GM19328 (cell line): ENCODE measurements around the gene GAS6.

Experiments
- ATAC-seq: cut with Tn5 transposase; IDR thresholded peaks from one replicate; pipeline ENCODE4 v1.9.1; 2021; ENCODE audit warnings: mild to moderate bottlenecking, moderate library complexity; ENCODE audit not compliant: unreplicated experiment

Gene GAS6

DNA sequence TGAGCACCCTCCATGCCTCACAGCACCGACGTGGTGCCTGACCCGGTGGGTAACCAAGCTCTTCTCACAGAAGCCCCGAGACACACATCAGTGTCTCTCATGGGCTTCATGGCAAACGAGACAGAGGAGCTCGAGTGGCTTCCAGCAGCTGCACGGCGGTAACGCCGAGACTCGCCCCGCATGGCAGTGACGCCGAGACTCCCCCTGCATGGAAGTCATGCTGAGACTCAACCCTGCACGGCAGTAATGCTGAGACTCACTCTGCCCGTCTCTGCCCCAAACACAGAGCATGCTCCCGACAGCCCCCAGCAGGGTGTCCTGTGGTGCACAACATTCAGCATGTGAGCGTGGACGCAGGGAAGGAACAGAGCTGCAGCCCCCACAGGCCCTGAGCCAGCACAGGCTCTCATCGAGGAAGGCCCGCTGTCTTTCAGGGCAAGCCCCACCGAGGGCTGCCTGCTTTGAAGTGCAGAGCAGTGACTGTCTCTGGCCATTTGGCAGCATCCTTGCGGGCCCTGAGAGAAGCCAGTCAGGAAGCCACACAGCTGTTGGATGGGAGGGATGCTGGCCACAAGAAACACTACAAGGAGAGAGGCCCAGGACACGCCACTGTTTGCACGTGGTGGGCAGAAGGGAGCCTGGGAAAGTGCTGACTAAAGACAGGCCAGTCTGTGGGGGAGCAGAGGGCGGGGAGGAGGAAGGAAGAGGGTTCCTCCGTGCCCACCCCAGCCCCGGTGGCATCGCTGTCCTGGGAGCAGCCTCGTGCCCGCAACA is 9.5 kb downstream of the GAS6 start:
- no peak for ATAC-seq

DNA sequence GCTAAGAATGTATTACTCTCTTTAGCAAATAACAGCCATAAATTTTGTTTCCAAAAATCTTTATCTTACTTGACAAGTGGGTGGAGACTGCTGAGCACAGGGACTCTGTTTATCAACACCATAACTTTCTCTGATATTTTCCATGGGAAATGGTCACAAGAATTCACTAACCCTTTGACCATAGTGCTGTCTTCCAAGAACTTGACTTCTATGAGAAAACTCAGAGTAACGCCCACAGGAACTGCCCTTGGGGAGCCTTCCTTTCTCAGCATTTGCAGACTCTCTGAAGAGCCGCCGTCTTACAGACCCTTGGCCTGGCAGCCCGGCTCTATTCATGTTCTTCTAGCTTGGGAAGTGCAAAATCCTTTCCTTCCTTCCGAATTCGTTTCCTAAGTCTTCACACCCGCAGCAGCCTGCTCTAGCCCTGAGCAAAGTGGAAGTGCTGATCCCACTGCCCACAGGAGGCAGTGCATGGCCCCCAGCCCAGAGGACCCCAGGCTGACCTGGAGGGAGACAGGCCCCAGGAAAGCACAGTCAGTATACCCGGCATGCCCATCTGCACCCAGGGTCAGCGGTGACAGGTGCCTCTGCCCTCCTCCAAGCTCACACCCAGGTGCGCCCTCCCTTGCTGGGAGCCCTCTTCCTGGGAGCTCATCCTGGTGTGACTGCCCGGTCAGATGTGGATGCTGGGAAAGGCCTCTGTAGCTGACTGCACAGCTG is 10.2 kb downstream of the GAS6 start:
- no peak for ATAC-seq

DNA sequence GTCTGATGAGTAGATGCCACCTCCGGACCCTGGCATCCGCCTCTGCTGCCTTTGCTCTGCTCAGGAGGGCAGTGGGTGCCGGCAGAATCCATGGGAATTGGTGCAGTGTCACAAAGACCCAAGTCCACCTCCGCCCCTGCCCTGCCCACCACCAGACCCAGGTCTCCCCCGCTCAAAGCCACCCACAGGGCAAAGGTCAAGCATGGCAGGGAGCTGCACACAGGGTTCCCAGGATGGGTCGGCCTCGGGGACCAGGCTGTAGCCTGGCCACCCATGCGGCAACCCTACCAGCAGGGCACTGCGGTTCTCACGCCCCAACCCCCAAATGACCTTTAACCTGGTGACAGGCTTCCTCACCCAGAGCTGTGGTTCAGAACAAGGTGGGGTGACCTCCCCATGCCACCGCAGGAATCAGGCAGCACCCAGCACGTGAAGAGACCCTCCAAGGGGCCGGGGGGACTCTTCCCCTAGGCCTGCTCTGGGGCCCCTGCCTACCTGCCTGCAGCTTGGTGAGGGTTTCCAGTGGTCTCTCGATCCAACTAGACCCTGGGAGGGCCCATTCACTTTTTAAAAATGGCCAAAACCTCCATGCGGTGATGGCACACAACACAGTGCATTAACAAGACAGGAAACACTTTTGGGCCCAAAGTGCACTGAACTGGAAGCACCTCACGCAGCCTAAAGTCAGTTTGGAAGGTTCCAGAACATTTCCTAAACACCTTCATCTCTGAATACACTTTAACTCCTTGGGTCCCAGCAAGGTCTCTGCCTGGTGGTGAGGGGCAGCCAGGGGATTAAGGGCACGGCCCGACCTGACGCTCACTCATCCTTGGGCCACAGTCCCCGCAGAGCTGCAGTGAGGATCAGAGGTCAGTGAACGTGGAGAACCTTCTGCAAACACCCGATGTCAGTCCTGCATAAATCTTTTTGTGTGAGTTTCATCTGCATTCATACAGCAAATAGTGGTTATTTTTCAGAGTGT is 11.0 kb downstream of the GAS6 start:
- ATAC-seq = no peak

DNA sequence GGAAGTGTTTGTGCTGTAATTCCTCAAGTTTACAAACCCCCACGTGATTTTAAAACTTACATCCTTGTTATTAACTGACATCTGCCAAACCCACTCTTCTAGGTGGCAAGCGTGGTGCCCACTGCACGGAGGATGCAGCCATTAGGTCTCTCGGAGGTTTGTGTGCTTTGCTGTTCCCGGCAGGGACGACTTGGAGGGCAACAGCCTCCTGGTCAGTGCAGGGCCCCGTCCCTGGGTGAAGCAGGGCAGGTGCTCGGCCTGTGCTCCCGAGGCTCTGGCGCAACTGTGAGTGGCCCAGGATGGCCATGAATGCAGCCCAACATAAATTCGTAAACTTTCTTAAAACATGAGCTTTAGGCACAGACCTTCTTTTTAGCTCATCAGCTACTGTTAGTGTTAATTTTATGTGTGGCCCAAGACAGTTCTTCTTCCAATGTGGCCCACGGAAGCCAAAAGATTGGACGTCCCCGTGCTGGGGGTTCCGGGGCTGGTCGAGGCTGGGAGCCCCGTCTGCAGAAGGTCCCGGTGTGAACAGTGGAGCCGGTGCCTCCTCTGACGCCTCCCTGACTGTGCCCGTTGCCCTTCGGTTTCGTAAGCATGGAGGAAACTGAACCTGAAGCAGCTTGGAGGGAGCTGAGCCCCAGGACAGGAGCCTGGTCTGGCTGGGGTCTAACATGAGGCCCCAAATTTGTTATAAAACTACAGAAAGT is 11.9 kb downstream of the GAS6 start:
- ATAC-seq = no peak

DNA sequence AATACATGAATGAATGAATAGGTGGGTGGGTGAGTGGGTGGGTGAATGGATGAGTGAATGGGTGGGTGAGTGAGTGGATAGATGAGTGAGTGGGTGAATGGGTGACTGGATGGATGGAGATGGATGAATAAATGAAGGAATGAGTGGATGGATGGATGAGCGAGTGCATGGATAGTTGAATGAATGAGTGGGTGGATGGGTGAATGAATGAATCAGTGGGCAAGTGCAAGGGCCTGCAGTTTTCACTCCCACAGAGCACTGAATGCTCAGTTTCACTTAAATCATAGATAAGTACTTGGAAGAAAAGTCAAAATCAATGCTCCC is 12.4 kb downstream of the GAS6 start:
- no peak for ATAC-seq

DNA sequence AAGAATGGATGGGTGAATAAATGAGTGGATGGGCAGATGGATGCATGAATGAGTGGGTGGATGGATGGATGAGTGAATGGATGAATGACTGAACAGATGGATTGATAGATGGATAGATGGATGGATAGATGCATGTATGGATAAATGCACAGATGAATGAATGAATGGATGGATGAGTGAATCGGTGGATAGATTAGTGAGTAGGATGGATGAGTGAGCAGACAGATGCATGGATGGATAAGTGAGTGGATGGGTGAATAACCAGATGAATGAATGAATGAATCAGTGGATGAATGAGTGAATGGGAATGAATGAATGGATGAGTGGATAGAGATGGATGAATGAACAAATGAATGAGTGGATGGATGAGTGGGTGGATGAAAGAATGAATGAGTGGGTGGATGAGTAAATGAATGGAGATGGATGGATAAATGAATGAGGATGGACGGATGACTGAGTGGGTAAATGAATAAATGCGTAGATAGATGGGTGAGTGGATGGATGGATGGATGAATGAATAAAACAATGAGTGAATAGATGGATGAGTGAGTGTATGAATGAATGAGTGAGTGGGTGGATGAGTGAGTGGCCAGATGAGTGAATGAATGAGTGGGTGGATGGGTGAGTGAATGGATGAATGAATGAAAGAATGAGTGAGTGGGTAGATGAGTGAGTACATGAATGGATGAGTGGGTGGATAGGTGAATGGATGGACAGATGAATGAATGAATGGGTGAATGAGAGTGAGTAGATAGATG is 13.0 kb downstream of the GAS6 start:
- ATAC-seq = no peak

DNA sequence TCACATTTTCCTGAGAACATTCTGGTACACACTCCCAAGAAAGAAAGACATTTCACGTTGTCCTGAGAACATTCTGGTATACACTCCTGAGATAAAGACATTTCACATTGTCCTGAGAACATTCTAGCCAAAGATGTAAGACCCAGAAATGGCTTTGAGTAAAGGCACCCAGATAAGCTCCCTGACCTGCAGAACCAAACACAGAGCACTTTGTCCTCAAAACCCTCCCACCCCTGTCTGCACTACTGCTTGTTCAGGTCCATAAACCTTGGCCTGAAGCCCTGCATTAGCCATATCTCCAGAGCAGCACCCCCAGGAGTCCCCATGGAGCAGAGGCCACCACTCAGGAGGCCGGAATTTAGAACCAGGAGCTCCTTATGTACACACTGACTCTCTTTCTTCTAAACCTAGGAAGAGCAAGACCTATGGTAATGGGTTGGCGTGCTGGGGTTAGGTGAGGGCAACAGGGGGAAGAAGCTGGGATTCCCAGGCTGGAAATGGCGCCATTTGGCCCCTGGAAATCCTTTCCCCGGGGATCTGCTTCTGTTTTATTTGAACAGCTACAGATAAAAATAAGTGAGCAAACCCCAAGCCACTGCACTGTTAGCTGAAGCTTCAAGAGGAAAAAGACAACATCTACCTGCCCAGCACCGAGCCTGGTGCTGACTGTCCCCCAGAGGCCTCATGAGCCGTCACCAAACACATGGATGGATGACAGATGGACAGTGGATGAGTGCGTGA is 13.7 kb downstream of the GAS6 start:
- no peak for ATAC-seq

DNA sequence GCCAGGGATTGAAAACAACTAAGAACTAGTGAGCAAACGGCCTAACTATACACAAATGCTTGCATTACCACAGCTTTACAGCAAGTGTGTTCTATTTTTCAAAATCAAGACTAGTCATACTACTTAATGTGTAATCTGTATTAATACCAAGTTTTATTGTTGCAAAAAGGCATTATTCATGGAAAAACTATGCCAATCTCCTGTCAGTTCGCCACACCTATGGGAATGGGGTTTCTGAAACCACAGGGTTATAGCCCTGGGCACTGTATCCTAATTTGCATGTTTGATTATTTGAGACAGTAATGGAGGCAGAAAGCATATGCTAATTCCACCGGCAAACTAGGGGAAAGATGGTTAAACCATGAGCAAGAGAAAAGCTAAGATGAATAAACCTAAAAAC is 14.3 kb downstream of the GAS6 start:
- ATAC-seq = no peak

DNA sequence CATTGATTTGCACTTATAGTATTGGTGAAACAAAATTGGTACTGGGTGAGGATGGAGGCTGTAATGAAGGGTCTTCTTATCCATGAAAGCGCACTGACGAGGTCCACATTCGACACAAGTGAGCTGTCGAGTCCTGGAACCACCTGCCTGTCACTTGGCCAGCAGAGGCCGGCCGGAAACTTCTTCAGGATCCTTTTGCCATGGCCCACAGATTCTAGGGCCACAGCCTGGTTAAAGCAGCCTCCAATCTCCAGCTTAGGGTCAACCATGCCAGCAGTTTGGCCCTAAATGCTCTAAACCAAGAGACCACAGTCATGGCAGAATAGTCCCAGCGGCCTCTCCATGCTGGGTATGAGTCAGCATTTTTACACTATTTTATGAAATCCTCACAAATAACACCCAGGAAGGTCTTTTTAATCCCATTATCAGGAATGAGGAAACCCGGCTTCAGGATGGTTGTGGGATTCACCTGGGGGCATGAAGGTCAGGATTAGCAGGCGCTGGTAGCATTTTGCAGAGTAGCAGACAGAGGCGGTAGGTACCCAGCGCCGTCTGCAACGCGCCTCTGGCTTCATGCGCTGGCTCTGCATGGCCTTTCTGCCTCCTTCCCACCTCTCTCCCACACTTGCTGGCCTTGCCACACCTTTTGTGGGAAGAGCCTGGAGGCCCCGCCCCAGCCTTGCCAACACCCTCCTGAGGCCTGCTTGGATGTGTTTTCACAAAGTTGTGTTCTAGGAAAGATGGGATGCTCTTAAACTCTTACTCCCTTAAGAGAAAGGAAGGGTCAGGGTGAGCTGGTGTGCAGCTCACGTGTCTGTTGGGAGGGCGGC is 15.2 kb downstream of the GAS6 start:
- no peak for ATAC-seq

DNA sequence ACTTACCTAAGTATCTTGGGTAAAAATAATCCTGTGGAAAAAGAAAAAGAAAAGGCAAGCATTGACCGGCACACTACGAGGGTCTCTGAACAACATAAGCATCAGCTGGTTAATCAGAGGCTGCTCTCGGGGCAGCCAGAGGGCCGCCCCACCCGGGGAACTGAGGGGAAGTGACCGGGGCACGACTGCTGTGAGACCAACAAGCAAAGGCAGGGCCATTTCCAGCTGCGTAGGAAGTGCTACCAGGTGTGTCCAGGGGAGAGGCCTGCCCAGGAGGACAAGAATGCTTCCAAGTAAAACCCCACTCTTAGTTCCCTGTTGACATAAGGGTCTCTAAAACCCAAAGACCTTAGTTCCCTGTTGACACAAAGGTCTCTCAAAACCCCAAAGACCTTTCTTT is 15.9 kb downstream of the GAS6 start:
- ATAC-seq = no peak

DNA sequence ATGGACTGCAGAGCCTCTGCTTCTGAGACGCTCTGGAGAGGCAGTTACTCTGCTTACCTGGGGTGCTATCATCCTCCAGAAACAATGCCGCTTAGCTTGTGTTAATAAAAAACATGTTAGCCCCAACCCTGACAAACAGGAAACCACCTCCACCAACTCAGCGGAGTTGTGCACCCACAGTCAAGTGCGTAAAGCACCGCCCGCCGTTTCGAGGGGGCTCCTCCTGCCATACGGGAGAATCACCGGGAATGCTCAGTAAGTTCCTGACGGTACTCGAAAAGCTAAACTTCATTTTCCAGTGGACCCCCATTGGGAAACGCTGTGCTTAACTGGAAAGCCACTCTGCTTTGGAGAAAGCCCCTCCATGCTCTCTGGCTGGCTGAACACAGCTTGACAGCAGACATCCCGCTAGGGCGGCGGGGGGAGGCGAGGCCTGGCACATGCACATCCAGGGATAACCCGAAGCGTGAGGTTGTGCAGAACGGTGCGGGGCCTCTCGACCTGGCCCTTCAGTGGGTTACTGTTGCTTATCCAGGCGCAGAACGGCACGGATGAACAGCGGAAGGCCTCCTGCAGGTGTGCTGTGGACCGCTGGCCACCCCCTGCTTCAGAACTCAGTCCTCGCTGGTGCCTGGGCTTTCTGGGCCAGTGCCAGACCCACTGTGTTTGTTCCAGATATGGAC is 17.1 kb downstream of the GAS6 start:
- ATAC-seq = no peak

DNA sequence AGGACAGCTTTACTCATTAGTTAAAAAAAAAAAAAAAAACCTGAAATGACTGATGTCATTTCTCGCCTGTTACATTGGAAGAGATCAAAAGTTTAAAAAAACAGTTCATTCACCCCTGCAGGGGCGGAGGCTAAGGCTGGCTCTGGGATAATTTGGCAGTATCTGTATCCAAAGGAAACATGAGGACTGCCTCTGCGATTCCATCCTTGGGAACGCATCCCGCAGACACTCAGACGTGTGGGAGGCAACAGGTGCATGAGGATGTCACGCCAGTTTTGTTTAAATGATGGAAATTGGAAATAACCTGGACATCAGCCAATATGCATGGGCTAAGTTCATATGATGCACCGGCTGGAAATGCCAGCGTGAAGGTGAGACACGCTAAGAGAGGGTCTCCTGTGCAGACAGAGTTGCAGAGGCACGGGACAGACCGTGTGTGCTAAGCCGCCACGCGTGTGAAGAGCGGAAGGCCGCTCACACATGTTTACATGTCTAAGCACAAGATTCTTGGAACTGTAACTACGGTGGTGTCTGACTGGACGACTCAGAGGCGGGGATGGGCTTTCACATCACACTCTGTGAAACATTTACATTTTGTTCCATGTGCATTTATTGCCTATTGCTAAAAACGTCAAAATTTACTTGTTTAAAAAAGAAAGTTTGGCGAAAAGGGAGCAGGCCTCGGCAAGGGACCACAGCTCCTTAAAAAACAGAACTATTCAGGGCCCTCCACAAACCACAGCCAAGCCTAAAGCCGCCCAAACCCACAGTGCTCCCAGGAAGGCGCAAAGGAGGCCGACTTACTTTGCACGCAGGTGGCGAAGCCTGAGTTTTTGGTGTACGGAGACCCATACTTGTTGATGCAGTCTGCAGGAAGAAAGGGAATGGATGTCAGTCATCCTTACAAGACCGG is 17.9 kb downstream of the GAS6 start:
- ATAC-seq = no peak

DNA sequence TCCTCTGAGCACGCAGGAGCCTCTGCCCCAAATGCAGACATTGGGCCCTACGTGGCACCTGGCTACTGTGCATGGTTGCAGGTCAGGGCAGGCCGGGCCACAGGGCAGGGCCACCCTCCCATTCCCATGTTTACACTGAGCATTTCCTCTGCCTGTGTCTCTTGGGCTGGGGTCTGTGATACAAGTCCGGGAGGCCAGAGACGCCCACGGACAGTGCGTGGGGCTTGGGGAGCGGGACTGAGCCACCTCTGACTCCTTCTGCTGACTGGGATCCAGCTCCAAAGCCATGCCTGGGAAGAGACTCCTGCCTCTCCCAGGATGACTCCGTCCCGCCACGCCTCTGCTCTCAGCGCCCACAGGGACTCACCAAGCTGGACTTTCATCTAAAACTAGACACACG is 18.8 kb downstream of the GAS6 start:
- ATAC-seq = no peak

DNA sequence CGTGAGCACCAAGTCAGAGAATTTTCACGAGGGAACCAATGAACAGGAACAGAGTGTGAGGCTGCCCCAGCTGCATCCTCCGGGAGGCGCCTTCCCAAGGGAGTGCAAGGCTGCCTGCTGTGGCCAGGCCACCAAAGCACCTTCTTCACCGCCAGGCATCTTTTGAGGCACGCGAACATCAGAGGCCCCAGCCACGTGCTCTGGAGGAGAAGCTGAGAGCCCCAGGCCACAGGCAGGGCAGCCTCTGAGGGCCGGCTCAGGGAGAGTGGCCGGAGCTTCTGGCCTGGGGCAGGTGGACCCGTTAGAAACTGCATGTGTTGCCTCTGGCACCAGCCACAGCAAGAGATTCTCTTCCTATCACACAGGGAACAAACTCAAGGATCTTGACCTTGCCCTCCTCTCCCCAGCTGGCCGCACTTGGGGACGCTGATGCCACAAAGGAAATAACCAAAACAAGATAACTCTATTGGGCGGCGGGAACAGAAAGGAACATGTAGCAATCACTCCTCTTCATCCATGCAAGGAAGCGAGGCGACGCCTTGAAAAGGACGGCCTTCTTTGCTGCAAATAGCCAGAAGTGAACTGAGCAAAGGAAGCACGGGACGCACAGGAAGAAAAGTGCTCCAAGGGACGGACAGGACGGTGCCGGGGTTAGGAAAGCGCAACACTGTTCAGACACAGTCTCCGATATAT is 19.9 kb downstream of the GAS6 start:
- ATAC-seq = no peak

DNA sequence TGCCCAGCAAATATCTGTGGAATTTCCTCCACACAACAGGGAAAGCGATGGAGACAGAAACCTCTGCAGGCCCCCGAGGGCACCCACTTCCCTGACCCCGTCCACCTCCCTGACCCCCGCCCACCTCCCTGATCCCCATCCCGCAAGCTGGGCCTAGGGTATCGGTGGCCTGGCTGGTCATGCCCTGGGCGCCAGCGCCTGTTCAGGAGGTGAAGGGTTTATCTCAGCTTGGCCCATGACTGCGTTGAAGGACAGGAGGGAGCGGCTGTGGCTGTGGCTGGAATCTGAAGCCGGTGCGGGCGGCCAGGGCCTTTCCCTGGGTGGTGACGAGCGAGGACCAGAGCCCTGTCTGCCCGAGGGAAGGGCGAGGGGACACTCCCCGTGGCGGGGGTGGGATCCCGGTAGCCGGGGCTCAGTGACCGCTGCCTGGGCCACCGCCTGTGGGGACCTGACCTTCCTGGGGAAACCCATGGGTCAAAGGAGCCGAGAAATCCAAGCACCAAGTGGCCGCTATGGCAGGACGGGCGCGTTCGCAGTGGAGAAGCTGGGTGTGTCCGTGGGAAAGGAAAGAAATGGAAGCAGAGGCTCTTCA is 20.7 kb downstream of the GAS6 start:
- no peak for ATAC-seq
